ENCODE data around the gene ADGRD1. TPM values are rescaled to one million over a fixed set of nuclear protein-coding genes. Genes with fewer than 3 reads are reported as not detected.

Gene ADGRD1
- total RNA-seq, 1 experiment from 2014 or later = 0.77 TPM

DNA sequence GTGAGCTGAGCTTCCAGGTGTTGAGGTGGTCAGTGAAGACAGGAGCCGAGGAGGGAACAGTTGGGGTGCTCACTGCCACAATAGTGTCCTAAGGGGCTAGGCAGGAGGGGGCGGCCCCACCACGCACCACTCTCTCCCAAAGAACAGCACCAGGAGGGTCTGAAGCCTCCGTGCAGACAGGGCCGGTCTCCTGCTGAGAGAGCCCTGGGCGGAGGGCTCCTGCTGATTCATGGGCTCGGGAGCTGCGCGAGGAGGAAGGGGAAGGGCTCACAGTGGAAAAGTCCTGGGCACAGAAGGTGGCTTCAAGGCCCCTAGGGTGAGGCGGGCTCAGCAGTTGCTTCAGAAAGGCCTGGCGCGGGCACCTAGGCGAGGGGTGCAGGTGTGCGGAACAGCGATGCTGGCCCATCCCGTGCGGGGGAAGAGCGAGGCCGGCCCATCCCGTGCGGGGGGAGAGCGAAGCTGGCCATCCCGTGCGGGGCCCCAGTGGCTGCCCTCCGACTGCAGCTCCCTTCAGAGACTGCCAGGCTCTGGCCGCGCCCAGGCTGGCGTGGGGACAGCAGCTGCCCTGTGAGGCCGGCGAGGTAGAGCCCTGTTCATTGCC is 176.7 kb downstream of the ADGRD1 start:
- no peak overlapping the region for H3K27ac Mint-ChIP-seq
- POLR2A ChIA-PET = no interaction called here
- H3K27me3 Mint-ChIP-seq (ENCODE audit: low read depth) = no peaks in the 10 kb centered on the region
- peaks cover 10% of the 10 kb centered on the region for H3K9me3 Mint-ChIP-seq
- no peak overlapping the region for H3K4me3 Mint-ChIP-seq
- H3K4me1 Mint-ChIP-seq = no peaks in the 10 kb centered on the region
- TF ChIP-seq ZNF671 (CRISPR knock-in tag; IDR thresholded peaks at IDR 0.05) = no peak
- 0 out of 2 replicates have a peak, but pooled peaks cover 2% of the 10 kb centered on the region for H3K36me3 Mint-ChIP-seq
- CTCF ChIA-PET = interaction anchor here (2.9 to 6.3 kb wide), 3 partner anchors 13 to 325 kb away, joined by 25 to 88 read pairs (median 79); no protein-coding TSS in a partner anchor
- no peak for DNase-seq (ENCODE audit: low spot score)
- ATAC-seq = no peak

DNA sequence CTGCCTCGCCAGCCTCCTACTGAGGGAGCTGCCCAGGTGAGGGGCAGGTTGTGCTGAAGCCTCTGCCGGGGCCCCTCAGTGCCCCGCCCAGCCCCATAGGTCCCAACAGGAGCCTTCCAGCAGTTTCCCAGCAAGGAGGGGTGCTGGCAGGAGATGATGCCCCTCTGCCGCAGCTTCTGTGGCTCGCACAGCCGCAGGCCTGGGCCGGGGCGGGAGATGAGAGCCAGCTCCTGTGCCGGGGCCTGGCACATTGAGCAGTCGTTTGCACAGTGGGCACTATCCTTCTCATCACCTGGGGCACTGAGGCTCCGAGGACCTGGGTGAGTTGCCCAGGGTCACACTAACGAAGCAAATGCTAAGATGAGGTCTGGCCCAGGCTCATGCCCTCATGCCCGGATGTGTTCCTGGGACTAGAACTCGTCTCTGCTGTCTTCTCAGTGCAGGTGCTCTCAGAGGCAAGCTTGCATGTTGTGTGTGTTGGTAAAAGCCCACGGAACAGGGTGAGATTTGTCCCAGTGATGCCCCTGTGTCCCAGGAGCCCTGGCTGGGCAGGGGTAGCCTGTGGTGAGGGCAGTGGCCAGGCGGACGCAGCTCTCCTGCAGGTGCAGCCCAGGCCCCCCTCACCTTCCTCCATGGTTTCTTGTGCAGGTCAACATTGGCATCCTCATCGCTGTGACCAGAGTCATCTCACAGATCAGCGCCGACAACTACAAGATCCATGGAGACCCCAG is 177.5 kb downstream of the ADGRD1 start:
- TF ChIP-seq, protein P1, sequence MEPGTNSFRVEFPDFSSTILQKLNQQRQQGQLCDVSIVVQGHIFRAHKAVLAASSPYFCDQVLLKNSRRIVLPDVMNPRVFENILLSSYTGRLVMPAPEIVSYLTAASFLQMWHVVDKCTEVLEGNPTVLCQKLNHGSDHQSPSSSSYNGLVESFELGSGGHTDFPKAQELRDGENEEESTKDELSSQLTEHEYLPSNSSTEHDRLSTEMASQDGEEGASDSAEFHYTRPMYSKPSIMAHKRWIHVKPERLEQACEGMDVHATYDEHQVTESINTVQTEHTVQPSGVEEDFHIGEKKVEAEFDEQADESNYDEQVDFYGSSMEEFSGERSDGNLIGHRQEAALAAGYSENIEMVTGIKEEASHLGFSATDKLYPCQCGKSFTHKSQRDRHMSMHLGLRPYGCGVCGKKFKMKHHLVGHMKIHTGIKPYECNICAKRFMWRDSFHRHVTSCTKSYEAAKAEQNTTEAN (CRISPR knock-in tag; IDR thresholded peaks at IDR 0.05) = 0 out of 2 replicates have a peak, but pooled peaks have one; percentile 41
- TF ChIP-seq, protein P2, sequence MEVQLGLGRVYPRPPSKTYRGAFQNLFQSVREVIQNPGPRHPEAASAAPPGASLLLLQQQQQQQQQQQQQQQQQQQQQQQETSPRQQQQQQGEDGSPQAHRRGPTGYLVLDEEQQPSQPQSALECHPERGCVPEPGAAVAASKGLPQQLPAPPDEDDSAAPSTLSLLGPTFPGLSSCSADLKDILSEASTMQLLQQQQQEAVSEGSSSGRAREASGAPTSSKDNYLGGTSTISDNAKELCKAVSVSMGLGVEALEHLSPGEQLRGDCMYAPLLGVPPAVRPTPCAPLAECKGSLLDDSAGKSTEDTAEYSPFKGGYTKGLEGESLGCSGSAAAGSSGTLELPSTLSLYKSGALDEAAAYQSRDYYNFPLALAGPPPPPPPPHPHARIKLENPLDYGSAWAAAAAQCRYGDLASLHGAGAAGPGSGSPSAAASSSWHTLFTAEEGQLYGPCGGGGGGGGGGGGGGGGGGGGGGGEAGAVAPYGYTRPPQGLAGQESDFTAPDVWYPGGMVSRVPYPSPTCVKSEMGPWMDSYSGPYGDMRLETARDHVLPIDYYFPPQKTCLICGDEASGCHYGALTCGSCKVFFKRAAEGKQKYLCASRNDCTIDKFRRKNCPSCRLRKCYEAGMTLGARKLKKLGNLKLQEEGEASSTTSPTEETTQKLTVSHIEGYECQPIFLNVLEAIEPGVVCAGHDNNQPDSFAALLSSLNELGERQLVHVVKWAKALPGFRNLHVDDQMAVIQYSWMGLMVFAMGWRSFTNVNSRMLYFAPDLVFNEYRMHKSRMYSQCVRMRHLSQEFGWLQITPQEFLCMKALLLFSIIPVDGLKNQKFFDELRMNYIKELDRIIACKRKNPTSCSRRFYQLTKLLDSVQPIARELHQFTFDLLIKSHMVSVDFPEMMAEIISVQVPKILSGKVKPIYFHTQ (CRISPR knock-in tag; IDR thresholded peaks at IDR 0.05) = no peak
- no peak for TF ChIP-seq FOXK1 (CRISPR knock-in tag; IDR thresholded peaks at IDR 0.05)
- Mint-ChIP-seq H3K4me1 (no peaks in the 10 kb centered on the region), H3K9me3 (peaks cover 10% of the 10 kb centered on the region), H3K36me3 (0 out of 2 replicates have a peak, but pooled peaks cover 2% of the 10 kb centered on the region), H3K27ac (no peak overlapping the region), H3K27me3 (ENCODE audit: low read depth) (no peaks in the 10 kb centered on the region), H3K4me3 (no peak overlapping the region)
- no peak for ATAC-seq
- DNase-seq (ENCODE audit: low spot score) = no peak
- ChIA-PET POLR2A (no interaction called here), CTCF (interaction anchor here (0.6 to 6.3 kb wide), 20 partner anchors 8 to 324 kb away, joined by 3 to 88 read pairs (median 12); no protein-coding TSS in a partner anchor)

DNA sequence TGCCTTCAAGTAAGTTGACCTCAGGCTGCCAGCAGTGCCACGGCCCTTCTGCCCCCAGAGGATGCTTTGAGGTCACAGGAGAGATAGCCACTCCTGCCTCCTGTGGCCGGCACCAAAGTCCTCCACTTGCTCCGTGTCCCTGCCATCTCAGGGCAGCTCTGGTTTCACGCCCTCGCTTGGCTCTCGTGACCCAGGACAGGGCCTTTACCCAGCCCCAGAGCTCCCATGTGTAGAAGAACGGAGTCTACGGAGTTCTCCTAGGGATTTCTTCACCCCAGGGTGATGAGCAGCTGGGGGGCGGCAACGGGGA is 178.1 kb downstream of the ADGRD1 start:
- Mint-ChIP-seq H3K36me3 (0 out of 2 replicates have a peak, but pooled peaks cover 2% of the 10 kb centered on the region), H3K9me3 (peaks cover 8% of the 10 kb centered on the region), H3K27me3 (ENCODE audit: low read depth) (no peaks in the 10 kb centered on the region), H3K4me3 (0 out of 2 replicates have a peak overlapping the region, but pooled peaks have one; percentile 38), H3K4me1 (no peaks in the 10 kb centered on the region), H3K27ac (no peak overlapping the region)
- no peak for ATAC-seq
- DNase-seq (ENCODE audit: low spot score) = no peak
- TF ChIP-seq, protein P3, sequence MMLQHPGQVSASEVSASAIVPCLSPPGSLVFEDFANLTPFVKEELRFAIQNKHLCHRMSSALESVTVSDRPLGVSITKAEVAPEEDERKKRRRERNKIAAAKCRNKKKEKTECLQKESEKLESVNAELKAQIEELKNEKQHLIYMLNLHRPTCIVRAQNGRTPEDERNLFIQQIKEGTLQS (CRISPR knock-in tag; conservative IDR thresholded peaks at IDR 0.05) = no peak
- TF ChIP-seq TEAD1 (CRISPR knock-in tag; IDR thresholded peaks at IDR 0.05) = no peak
- no peak for TF ChIP-seq ZNF671 (CRISPR knock-in tag; IDR thresholded peaks at IDR 0.05)
- TF ChIP-seq HMGA2 (CRISPR knock-in tag; IDR thresholded peaks at IDR 0.05) = no peak
- no peak for TF ChIP-seq NR1H2 (CRISPR knock-in tag; IDR thresholded peaks at IDR 0.05)
- no peak for TF ChIP-seq TEAD4 (CRISPR knock-in tag; IDR thresholded peaks at IDR 0.05)
- TF ChIP-seq ZNF317 (CRISPR knock-in tag; IDR thresholded peaks at IDR 0.05; ENCODE audit: borderline replicate concordance, low read depth) = no peak
- TF ChIP-seq, protein P4, sequence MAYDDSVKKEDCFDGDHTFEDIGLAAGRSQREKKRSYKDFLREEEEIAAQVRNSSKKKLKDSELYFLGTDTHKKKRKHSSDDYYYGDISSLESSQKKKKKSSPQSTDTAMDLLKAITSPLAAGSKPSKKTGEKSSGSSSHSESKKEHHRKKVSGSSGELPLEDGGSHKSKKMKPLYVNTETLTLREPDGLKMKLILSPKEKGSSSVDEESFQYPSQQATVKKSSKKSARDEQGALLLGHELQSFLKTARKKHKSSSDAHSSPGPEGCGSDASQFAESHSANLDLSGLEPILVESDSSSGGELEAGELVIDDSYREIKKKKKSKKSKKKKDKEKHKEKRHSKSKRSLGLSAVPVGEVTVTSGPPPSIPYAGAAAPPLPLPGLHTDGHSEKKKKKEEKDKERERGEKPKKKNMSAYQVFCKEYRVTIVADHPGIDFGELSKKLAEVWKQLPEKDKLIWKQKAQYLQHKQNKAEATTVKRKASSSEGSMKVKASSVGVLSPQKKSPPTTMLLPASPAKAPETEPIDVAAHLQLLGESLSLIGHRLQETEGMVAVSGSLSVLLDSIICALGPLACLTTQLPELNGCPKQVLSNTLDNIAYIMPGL (CRISPR knock-in tag; IDR thresholded peaks at IDR 0.05) = no peak
- no peak for TF ChIP-seq NR2C2 (CRISPR knock-in tag; IDR thresholded peaks at IDR 0.05)
- TF ChIP-seq ZNF232 (CRISPR knock-in tag; IDR thresholded peaks at IDR 0.05) = no peak
- no peak for TF ChIP-seq SMAD4 (CRISPR knock-in tag; IDR thresholded peaks at IDR 0.05)
- POLR2A ChIA-PET = no interaction called here
- CTCF ChIA-PET = interaction anchor here (0.6 to 6.3 kb wide), 48 partner anchors 9 to 697 kb away, joined by 3 to 88 read pairs (median 4); no protein-coding TSS in a partner anchor

Measured in WTC11 (cell line).